ENCODE measurements around the gene SETD1A.

The SETD1A gene

GRCh38 chr16:30957456-30958174, at the start of gene SETD1A:
SETD1A (plus strand) TSS chr16:30957754; CDS start chr16:30958732, 978 bp downstream.
- H3K4me3 ChIP-seq (ENCODE audit: low read depth, low read length): peak within 1 kb of the TSS; percentile 85
- TF ChIP-seq, protein P1, sequence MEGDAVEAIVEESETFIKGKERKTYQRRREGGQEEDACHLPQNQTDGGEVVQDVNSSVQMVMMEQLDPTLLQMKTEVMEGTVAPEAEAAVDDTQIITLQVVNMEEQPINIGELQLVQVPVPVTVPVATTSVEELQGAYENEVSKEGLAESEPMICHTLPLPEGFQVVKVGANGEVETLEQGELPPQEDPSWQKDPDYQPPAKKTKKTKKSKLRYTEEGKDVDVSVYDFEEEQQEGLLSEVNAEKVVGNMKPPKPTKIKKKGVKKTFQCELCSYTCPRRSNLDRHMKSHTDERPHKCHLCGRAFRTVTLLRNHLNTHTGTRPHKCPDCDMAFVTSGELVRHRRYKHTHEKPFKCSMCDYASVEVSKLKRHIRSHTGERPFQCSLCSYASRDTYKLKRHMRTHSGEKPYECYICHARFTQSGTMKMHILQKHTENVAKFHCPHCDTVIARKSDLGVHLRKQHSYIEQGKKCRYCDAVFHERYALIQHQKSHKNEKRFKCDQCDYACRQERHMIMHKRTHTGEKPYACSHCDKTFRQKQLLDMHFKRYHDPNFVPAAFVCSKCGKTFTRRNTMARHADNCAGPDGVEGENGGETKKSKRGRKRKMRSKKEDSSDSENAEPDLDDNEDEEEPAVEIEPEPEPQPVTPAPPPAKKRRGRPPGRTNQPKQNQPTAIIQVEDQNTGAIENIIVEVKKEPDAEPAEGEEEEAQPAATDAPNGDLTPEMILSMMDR (IDR thresholded peaks at IDR 0.05; ENCODE audit: low read depth, low read length): no peak

DNA sequence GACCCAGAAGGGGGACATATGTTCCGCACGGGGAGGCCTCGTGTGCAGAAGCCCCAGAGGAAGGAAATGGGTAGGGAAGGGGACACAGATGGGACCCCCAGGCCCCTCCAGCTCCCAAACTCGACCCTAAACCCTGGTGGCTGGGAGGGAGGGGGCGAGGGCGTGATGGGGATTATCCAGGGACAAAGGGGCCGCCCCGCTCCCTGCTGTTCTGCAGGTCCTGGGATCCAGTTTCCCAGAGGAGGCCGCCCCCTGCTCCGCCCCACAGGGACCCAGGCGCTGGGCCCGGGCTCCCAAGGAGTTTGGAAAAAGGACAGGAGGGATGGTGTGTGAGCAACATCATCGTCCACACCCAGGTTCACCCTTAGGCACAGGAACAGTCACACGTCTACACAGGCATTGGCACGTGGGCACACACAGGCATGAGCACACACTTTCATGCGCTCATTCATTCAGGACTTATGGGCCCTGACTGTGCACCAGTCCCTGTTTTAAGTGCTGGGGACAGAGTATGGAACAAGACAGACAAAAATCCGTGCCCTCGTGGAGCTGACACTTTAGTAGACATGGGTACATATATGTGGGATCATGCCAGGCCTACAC, 47.0 kb upstream of the SETD1A start:
- TF ChIP-seq, protein P1 (IDR thresholded peaks at IDR 0.05; ENCODE audit: low read depth, low read length): no peak
- H3K4me3 ChIP-seq (ENCODE audit: low read depth, low read length): no peak overlapping the region

DNA sequence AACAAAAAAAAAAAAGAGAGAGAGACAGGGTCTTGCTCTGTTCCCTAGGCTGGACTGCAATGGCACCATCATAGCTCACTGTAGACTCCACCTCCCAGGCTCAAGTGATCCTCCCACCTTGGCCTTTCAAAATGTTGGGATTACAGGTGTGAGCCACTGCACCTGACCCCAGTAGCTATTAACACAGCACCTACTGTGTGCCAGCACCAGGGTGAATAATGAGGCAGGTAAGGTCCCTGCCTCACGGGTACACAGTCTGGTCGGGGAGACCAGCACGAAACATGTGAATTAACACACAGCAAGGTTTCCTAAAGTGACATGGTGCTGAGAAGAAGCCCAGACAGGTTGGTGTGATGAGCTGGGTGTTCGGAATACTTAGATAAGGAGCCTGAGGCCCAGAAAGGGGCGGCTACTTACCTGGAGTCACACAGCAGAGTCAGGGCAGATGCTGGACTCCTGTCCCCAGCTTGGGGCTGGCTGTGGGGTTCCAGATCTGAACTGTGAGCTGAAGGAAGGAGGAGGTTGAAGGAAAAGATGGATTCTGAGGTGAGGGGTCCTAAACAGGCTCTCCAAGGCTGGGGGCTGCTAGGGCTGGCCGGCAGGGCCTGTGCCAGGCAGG, 44.7 kb upstream of the SETD1A start:
- TF ChIP-seq, protein P1 (IDR thresholded peaks at IDR 0.05; ENCODE audit: low read depth, low read length): no peak
- H3K4me3 ChIP-seq (ENCODE audit: low read depth, low read length): no peak overlapping the region

DNA sequence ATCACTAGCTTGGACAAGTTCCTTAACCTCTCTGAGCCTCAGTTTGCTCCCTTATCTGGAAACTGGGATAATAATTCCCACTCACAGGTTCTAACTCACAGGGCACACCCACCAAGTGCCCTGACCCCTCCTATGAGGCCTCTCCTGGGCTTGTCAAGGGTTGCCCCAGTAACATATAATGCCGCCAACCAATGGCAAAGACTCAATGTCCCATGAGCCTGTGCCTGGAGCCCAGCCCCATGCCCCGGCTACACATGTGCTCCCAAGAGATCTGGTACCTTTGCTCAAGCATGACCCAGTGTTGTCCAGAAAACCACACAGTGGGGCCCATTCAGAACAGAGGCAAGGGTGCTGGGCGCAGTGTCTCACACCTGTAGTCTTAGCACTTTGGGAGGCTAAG, 42.7 kb upstream of the SETD1A start:
- H3K4me3 ChIP-seq (ENCODE audit: low read depth, low read length): no peak overlapping the region
- TF ChIP-seq, protein P1 (IDR thresholded peaks at IDR 0.05; ENCODE audit: low read depth, low read length): no peak

DNA sequence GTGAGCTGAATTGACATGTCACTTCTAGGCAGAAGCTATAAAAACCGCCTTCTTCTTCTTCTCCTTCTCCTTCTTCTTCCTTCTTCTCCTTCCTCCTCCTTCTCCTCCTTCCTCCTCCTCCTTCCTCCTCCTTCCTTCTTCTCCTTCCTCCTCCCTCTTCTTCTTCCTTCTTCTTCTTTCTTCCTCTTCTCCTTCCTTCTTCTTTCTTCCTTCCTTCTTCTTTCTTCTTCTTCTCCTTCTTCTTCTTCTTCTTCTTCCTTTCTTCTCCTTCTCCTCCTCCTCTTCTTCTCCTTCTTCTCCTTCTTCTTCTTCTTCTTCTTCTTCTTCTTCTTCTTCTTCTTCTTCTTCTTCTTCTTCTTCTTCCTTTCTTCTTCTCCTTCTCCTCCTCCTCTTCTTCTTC, 38.9 kb upstream of the SETD1A start:
- no peak overlapping the region for H3K4me3 ChIP-seq (ENCODE audit: low read depth, low read length)
- TF ChIP-seq, protein P1 (IDR thresholded peaks at IDR 0.05; ENCODE audit: low read depth, low read length): no peak

DNA sequence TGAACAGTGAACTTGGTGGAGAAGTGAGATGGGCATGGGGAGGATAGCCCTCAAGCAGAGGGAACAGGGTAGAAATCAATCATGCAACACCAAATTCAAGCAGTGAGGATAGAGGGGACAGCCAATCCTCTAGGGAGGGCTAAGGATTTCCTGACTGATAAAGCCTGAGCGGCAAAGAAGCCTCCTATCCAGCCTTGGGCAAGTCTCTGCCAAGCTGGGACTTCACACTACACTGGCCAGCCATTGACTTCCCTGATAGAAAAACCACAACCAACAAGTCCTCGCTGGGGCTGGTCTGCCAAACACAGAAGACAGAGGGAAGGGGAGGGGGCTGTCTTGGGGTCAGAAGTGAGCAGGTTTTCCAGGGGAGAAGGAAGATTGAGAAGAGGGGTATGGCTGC, 36.7 kb upstream of the SETD1A start:
- TF ChIP-seq, protein P1 (IDR thresholded peaks at IDR 0.05; ENCODE audit: low read depth, low read length): no peak
- no peak overlapping the region for H3K4me3 ChIP-seq (ENCODE audit: low read depth, low read length)

DNA sequence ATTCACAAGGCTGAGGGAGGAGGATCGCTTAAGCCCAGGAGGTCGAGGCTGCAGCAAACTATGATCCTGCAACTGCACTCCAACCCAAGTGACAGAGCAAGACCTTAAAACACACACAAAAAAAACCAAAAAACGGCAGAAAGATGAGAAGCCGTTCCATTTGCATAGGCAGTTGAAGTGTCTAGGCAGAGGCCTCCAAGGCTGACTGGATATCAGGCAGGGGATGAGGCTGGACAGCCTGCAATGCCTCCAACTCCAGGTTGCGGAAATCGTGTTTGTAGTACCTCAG, 36.2 kb upstream of the SETD1A start:
- H3K4me3 ChIP-seq (ENCODE audit: low read depth, low read length): peak overlapping the region; percentile 63
- TF ChIP-seq, protein P1 (IDR thresholded peaks at IDR 0.05; ENCODE audit: low read depth, low read length): no peak

Measured in WI38 (cell line).